Cardiac atrium fibroblast (primary cell): Measurements from ENCODE around the gene YTHDF2. TPM values are rescaled to one million over a fixed set of nuclear protein-coding genes. Genes with fewer than 3 reads are reported as not detected.

Experiments used
- total RNA-seq: library from RNA; depleted of rRNA; stranded (reverse); fragments of >200 nt; gene quantifications from 2 replicates; pipeline ENCODE4 v1.2.3, GENCODE V29; 2015

The YTHDF2 gene
- total RNA-seq: 33.5 and 34.5 TPM in 2 replicates

DNA sequence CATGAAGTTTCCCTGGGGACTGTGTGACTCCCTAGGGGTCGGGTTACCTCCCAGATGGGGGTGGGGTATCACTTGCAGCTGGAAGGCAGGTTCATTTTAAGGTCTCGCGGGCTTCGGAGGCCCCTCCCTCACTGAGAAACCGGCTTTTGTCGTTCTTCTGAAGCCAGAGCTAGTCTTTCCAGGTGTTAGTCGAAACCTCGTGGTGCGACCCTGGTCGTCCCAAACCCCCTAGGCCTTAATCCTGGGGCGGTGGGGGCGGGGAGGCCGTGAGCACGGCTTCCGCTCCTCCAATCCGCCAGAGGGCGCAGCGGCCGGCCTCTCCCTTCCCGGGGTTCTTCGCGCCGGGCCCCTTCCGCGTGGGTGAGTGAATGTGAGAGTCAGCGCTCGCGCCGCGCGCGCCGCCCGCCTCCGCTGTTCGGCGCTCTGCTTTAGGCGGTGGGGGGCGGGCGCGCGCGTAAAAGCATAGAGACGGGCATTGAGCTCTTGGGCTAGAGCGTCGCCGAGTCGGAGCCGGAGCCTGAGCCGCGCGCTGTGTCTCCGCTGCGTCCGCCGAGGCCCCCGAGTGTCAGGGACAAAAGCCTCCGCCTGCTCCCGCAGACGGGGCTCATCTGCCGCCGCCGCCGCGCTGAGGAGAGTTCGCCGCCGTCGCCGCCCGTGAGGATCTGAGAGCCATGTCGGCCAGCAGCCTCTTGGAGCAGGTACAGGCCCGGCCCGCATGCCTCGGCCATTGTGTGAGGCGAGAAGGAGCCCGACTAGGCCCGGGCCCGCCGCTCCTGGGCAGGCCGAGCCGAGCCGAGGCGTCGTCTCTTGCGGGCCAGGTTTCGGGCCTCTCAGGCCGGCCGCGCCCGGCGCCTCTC, at the start of gene YTHDF2:
Gene YTHDF2 (plus strand): TSS at position 491 of the 857 bp plus-strand sequence. CDS start 181 bp downstream, at position 672.

GRCh38 chr1:28811766-28812668, 75.3 kb downstream of the YTHDF2 start, which contains the start of gene OPRD1:
Gene OPRD1 (plus strand): TSS chr1:28812170. CDS start chr1:28812384, 214 bp downstream.

Other genes starting within 250 kb of the YTHDF2 start
- gene RCC1, start 230.9 kb upstream of the YTHDF2 start, total RNA-seq: 21.7 and 22.6 TPM in 2 replicates
- gene TRNAU1AP, start 183.9 kb upstream of the YTHDF2 start, total RNA-seq: 33.4 and 41.0 TPM in 2 replicates
- gene RAB42, start 144.7 kb upstream of the YTHDF2 start, total RNA-seq: 0.54 and 2.8 TPM in 2 replicates
- gene TAF12, start 93.9 kb upstream of the YTHDF2 start, total RNA-seq: 28.4 and 31.6 TPM in 2 replicates
- not detected in 2 replicates for gene RNU11, start 88.3 kb upstream of the YTHDF2 start, total RNA-seq
- gene GMEB1, start 68.2 kb upstream of the YTHDF2 start, total RNA-seq: 3.6 and 6.2 TPM in 2 replicates
- not detected in 2 replicates for gene OPRD1, start 75.2 kb downstream of the YTHDF2 start, total RNA-seq
- gene EPB41, start 177.6 kb downstream of the YTHDF2 start, total RNA-seq: 2.9 and 4.2 TPM in 2 replicates